ENCODE results near the gene FMNL2. TPM values are rescaled to one million over a fixed set of nuclear protein-coding genes. Genes with fewer than 3 reads are reported as not detected.

The FMNL2 gene
- total RNA-seq, 1 donor from 2014 or later: 166 TPM

DNA sequence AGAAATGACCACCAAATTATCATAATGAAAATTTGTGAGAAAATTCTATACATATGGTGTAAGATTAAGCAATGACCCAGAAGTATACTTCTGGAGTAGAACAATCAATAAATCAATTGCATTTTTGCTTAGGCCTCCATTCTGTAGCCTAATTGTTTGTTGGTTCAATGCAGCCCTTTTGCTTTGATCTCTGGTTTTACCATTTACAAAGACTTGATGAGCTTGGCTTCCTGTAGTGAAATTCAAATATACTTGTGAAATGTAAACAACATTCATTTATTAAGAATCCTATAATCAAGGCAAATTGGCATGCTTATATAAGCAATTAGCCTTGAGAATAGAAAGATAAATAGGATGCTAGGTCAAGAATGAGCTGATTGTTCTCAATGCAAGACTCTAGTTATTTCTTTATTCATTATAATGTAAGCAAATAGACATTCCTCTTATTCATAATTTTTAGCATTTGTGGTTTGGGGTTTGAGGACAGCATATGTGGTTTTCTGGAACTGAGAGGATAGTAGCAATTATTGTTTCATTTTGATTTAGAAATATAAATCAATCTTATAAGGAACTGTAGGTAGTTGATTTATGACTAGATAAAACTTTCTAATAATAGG lies 9.7 kb downstream of the FMNL2 start:
- no peak overlapping the region for H3K27ac Mint-ChIP-seq (ENCODE audit: unreplicated experiment)
- peak overlapping the region; percentile 26 for H3K4me3 Mint-ChIP-seq (ENCODE audit: unreplicated experiment)
- H3K4me1 Mint-ChIP-seq (ENCODE audit: low read depth, unreplicated experiment): peaks cover 54% of the 10 kb centered on the region
- DNase-seq: no peak
- H3K9me3 Mint-ChIP-seq (ENCODE audit: unreplicated experiment): peaks cover 2% of the 10 kb centered on the region
- TF ChIP-seq, protein P1, sequence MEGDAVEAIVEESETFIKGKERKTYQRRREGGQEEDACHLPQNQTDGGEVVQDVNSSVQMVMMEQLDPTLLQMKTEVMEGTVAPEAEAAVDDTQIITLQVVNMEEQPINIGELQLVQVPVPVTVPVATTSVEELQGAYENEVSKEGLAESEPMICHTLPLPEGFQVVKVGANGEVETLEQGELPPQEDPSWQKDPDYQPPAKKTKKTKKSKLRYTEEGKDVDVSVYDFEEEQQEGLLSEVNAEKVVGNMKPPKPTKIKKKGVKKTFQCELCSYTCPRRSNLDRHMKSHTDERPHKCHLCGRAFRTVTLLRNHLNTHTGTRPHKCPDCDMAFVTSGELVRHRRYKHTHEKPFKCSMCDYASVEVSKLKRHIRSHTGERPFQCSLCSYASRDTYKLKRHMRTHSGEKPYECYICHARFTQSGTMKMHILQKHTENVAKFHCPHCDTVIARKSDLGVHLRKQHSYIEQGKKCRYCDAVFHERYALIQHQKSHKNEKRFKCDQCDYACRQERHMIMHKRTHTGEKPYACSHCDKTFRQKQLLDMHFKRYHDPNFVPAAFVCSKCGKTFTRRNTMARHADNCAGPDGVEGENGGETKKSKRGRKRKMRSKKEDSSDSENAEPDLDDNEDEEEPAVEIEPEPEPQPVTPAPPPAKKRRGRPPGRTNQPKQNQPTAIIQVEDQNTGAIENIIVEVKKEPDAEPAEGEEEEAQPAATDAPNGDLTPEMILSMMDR (IDR thresholded peaks at IDR 0.05; ENCODE audit: partially characterized antibody, unreplicated experiment): no peak
- H3K36me3 Mint-ChIP-seq (ENCODE audit: unreplicated experiment): no peaks in the 10 kb centered on the region
- no peaks in the 10 kb centered on the region for H3K27me3 Mint-ChIP-seq (ENCODE audit: unreplicated experiment)

DNA sequence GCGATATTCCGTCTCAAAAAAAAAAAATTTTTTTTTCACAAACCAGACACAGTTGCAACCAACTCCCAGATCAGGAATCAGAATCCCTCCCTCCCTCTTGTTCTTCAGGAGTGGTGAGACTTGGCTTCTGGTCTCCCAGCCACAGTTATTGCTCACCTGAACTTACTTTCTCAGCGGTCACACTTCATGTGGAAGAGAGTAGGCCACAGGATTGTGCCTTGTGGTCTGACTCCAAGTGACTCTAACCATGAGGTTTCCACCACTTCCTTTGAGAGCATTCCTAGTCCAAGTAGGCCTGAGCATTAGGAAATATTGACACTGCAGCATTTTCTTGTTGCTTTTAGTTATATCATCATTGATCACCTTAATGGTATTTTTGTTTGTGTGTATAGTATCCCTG lies 12.1 kb downstream of the FMNL2 start:
- Mint-ChIP-seq H3K27me3 (ENCODE audit: unreplicated experiment) (peaks cover 2% of the 10 kb centered on the region), H3K4me1 (ENCODE audit: low read depth, unreplicated experiment) (peaks cover 42% of the 10 kb centered on the region), H3K4me3 (ENCODE audit: unreplicated experiment) (no peak overlapping the region)

GRCh38 chr2:152348388-152348787 lies 13.4 kb downstream of the FMNL2 start:
- H3K4me3 Mint-ChIP-seq (ENCODE audit: unreplicated experiment): no peak overlapping the region
- DNase-seq: no peak
- H3K27ac Mint-ChIP-seq (ENCODE audit: unreplicated experiment): no peak overlapping the region
- TF ChIP-seq, protein P1 (IDR thresholded peaks at IDR 0.05; ENCODE audit: partially characterized antibody, unreplicated experiment): no peak
- no peaks in the 10 kb centered on the region for H3K36me3 Mint-ChIP-seq (ENCODE audit: unreplicated experiment)
- no peaks in the 10 kb centered on the region for H3K9me3 Mint-ChIP-seq (ENCODE audit: unreplicated experiment)
- peaks cover 2% of the 10 kb centered on the region for H3K27me3 Mint-ChIP-seq (ENCODE audit: unreplicated experiment)
- H3K4me1 Mint-ChIP-seq (ENCODE audit: low read depth, unreplicated experiment): peaks cover 41% of the 10 kb centered on the region

More for the DNA sequence above, 12.1 kb downstream of the FMNL2 start:
- no peak for DNase-seq
- no peak overlapping the region for H3K27ac Mint-ChIP-seq (ENCODE audit: unreplicated experiment)
- TF ChIP-seq, protein P1 (IDR thresholded peaks at IDR 0.05; ENCODE audit: partially characterized antibody, unreplicated experiment): no peak
- no peaks in the 10 kb centered on the region for H3K9me3 Mint-ChIP-seq (ENCODE audit: unreplicated experiment)
- H3K36me3 Mint-ChIP-seq (ENCODE audit: unreplicated experiment): no peaks in the 10 kb centered on the region

- Mint-ChIP-seq H3K4me3 (ENCODE audit: unreplicated experiment) (no peak overlapping the region), H3K4me1 (ENCODE audit: low read depth, unreplicated experiment) (peaks cover 40% of the 10 kb centered on the region), H3K36me3 (ENCODE audit: unreplicated experiment) (no peaks in the 10 kb centered on the region), H3K27me3 (ENCODE audit: unreplicated experiment) (peaks cover 2% of the 10 kb centered on the region), H3K27ac (ENCODE audit: unreplicated experiment) (no peak overlapping the region), H3K9me3 (ENCODE audit: unreplicated experiment) (peaks cover 1% of the 10 kb centered on the region)
- TF ChIP-seq, protein P1 (IDR thresholded peaks at IDR 0.05; ENCODE audit: partially characterized antibody, unreplicated experiment): no peak
- no peak for DNase-seq
Measured at GRCh38 chr2:152349416-152349815, 14.4 kb downstream of the FMNL2 start.

DNA sequence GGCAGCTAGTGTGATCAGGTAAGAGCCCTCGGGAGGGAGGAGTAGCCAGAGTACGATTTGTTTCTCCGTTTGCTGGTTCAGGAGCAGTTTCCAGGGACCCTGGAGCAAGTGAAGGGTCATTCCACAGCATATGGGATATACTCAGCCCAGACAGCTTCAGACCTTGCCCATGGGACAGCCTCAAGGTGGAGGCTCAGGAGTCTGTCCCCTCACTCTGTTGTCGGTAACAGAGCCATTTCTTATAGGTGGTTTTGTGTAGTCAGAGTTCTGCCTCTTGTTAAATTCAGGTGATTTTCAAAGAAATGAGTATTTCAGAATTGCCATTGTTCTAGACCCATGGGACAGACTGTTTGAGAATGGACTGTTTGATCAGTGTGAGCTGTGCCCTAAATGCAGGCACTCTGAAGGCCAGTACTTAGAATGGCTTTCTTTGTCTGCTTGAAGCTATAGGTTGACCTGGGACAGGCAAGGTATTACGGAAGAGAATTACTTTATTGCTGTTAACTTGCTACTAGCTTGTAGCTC lies 15.2 kb downstream of the FMNL2 start:
- peak overlapping the region; percentile 56 for H3K27ac Mint-ChIP-seq (ENCODE audit: unreplicated experiment)
- H3K4me3 Mint-ChIP-seq (ENCODE audit: unreplicated experiment): no peak overlapping the region
- peaks cover 2% of the 10 kb centered on the region for H3K27me3 Mint-ChIP-seq (ENCODE audit: unreplicated experiment)
- peaks cover 2% of the 10 kb centered on the region for H3K9me3 Mint-ChIP-seq (ENCODE audit: unreplicated experiment)
- no peak for DNase-seq
- H3K4me1 Mint-ChIP-seq (ENCODE audit: low read depth, unreplicated experiment): peaks cover 38% of the 10 kb centered on the region
- TF ChIP-seq, protein P1 (IDR thresholded peaks at IDR 0.05; ENCODE audit: partially characterized antibody, unreplicated experiment): no peak
- H3K36me3 Mint-ChIP-seq (ENCODE audit: unreplicated experiment): no peaks in the 10 kb centered on the region

Measured in glutamatergic neuron (in vitro differentiated cells).